GM12865 (cell line): ENCODE measurements around the gene RAD50.
"Not testable (repeated sequence)": the region's sequence is repeated elsewhere in the genome, so short reads cannot be mapped to it uniquely, and the experiment has no call there.

Experiments used
- DNase-seq: peaks from one replicate; pipeline ENCODE4 v3.0.0; 2010; ENCODE audit warnings: low read depth
- H3K4me3 ChIP-seq: 2 replicates; pipeline ENCODE4 v1.5.1; 2011; ENCODE audit warnings: mild to moderate bottlenecking, low read depth, low read length, control low read depth
- TF ChIP-seq, protein P1 (sequence below): IDR thresholded peaks from 2 replicates; pipeline ENCODE4 v1.5.1; 2011; ENCODE audit warnings: low read length, control low read depth, low read depth, inconsistent platforms; ENCODE audit not compliant: insufficient read depth; ENCODE audit errors: missing control alignments

Gene RAD50

DNA sequence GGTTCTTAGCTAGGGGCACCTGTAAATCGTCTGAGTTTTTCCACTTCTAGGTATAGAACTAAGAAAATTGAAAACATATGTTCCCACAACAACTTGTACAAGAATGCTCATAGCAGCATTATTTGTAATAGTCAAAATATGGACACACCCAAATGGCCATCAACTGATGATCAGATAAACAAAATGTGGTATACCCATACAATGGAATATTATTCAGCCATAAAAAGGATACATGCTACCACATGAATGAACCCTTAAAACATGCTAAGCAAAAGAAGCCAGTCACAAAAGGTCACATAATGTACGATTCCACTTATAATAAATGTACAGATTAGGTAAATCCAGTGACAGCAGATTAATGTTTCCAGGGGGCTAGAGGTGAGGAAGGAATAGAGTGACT lies 55.2 kb downstream of the RAD50 start:
- no peak for DNase-seq
- H3K4me3 ChIP-seq: no peak overlapping the region
- TF ChIP-seq, protein P1, sequence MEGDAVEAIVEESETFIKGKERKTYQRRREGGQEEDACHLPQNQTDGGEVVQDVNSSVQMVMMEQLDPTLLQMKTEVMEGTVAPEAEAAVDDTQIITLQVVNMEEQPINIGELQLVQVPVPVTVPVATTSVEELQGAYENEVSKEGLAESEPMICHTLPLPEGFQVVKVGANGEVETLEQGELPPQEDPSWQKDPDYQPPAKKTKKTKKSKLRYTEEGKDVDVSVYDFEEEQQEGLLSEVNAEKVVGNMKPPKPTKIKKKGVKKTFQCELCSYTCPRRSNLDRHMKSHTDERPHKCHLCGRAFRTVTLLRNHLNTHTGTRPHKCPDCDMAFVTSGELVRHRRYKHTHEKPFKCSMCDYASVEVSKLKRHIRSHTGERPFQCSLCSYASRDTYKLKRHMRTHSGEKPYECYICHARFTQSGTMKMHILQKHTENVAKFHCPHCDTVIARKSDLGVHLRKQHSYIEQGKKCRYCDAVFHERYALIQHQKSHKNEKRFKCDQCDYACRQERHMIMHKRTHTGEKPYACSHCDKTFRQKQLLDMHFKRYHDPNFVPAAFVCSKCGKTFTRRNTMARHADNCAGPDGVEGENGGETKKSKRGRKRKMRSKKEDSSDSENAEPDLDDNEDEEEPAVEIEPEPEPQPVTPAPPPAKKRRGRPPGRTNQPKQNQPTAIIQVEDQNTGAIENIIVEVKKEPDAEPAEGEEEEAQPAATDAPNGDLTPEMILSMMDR: no peak

DNA sequence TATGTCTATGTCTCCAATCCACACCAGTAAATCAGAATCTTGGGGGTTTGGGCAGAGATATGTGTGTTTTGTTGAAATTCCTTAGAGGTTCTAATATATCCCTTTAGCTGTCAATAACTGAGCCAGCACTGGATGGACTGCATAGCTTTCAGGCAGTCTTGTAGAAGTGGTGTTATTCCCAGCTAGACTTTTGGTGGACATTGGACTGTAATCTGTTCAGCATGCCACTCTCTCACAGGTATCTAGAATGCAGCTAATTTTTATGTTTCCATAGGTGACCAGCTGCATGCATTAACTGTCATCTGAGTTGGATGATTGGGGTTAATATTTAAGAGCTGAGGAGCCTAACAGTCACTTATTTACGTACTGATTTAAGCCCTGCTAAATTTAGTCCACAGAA lies 56.1 kb downstream of the RAD50 start:
- TF ChIP-seq, protein P1: no peak
- DNase-seq: no peak
- H3K4me3 ChIP-seq: no peak overlapping the region

DNA sequence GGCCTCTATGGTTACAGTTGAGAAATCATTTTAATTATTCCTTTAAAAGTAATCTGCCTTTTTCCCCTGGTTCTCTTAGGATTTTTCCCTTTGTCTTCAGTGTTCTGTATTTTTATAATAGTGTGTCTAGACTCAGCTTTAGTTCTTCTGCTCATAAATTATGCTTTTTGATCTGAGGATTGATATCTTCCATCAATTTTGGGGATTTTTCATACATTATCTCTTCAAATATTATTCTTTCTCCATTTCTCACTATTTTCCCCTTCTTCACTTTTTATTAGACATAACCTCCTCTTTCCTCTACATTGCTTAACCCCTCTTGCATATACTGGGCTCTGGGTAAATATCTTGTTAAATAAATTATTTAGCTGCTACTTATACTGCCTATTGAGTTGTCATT lies 64.9 kb downstream of the RAD50 start:
- no peak for DNase-seq
- H3K4me3 ChIP-seq: no peak overlapping the region
- TF ChIP-seq, protein P1: no peak

DNA sequence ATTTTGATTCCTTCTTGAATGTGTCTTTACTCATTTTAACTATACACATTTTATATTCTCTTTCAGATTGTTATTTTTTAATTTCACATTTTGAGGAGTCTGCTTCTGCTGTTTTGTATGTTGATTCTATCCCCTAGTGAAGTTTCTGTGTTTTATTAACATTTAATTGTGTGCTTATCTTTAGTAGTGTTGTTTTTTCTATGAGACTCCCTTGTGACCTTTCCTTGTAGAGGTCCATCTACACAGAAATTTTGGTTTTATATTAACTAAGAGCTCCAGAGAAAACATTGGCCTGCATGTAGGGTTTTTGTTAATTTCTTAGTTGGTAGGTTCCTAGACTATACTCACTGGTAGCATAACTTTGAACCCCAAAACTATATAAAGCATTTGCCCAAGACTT lies 65.8 kb downstream of the RAD50 start:
- TF ChIP-seq, protein P1: no peak
- H3K4me3 ChIP-seq: no peak overlapping the region
- DNase-seq: no peak

DNA sequence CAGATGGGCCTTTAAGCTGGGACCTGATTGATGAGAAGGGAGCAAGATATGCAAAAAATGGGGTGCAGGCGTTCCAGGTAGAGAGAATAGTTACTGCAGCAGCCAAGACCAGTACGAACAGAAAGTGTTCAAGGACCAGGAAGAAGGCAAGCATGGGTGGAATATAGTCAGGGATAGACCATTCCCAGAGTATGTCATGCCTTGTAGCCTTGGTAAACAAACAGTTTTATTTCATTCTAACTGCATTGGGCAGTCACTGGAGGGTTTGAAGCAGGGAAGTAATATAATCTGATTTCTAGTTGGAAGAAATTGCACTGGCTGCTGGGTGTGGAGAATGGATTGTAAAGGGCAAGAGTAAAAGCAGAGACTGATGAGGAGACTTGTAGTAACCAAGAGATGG lies 70.7 kb downstream of the RAD50 start:
- TF ChIP-seq, protein P1: no peak
- no peak overlapping the region for H3K4me3 ChIP-seq
- no peak for DNase-seq

DNA sequence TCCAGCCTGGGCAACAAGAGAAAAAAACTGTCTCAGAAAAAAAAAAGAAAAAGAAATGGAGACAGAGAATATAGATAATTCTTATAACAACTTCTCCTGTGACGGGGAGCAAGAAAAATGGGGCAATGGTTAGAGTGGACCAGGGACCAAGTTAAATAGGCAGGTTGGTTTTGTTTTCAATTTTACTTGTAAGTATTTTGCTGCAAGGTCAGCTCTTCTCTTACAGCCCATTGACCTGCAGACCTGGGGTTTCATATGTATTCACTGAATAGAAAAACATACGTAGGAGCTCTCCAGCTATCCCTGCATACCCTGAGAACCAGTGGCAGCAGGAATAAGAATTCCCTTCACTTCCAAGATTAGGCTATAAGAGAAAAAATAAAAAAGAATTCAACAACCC lies 72.0 kb downstream of the RAD50 start:
- TF ChIP-seq, protein P1: no peak
- DNase-seq: peak; percentile 46
- no peak overlapping the region for H3K4me3 ChIP-seq

DNA sequence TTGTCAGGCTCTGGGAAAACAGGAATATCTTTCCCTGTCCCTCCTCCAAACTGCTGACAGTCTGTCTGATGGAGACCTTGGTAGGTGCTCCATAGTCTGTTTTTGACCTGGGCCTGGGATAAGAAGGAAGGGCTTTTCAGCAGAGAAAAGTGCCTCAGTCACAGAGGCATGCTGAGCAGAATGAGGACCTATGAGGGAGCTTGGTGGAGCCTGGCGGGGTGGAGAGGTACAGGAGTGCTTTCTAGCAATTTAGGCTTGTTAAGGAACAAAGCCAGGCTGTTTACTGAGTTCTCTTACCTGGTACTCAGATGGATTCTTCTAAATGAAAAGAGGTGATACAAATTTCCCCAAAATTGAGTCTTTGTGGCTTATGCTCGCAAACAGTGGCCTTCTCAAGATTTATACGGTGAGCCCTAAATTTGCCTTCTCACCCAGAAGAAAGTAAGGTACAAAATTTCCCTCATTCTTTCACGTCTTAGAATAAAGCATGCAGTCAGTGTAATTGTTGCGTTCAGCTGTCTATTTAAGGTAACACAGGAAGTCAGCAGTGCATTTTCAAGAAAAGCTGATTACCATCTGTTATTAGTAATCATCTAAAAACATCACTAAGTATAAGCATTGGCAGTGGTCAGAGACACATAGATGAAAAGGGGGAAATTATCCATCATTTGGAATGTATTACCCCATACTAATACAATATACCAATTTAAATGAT lies 72.6 kb downstream of the RAD50 start:
- TF ChIP-seq, protein P1: no peak
- DNase-seq: peak; percentile 60

DNA sequence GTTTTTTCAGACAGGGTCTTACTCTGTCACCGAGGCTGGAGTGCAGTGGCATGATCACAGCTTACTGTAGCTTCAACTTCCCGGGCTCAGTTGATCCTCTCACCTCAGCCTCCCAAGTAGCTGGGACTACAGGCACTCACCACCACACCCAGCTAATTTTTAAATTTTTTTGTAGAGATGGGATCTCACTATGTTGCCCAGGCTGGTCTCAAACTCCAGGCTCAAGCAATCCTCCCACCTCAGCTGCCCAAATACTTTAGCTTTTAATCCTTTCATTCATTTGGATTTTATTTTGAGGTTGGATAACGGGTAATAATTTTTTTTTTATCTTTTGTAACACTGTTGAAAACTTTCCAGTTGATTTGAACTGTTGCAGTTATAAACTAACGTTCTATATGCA lies 76.8 kb downstream of the RAD50 start:
- not testable (repeated sequence) for H3K4me3 ChIP-seq, DNase-seq

More for the DNA sequence above, 72.6 kb downstream of the RAD50 start:
- no peak overlapping the region for H3K4me3 ChIP-seq
